NT2/D1 (cell line): ENCODE measurements around the gene JARID2.

ENCODE experiments used
- YY1 ChIP-seq: IDR thresholded peaks from 2 replicates; pipeline ENCODE4 v1.6.1; 2011; ENCODE audit not compliant: insufficient read length, insufficient read depth
- ZNF274 ChIP-seq: IDR thresholded peaks from 2 replicates; pipeline ENCODE4 v1.6.1; 2011; ENCODE audit warnings: mild to moderate bottlenecking, low read depth, low read length

- TF ChIP-seq YY1 (no peak), ZNF274 (no peak)
Observed at GRCh38 chr6:15288856-15289255, 43.0 kb downstream of the JARID2 start.
